Bronchial epithelial cell (primary cell): ENCODE results near the gene PSMD1. TPM values are rescaled to one million over a fixed set of nuclear protein-coding genes. Genes with fewer than 3 reads are reported as not detected.
"Not testable (repeated sequence)": the region's sequence is repeated elsewhere in the genome, so short reads cannot be mapped to it uniquely, and the experiment has no call there.

ENCODE experiments used
- DNase-seq: peaks from one replicate; pipeline ENCODE4 v3.0.0-alpha.2; 2010; ENCODE audit warnings: low read depth
- FAIRE-seq: peaks from 2 replicates; lab custom pipeline; 2011; peaks lifted over from hg19 to GRCh38; lab: Jason Lieb, UNC
- H3K27me3 ChIP-seq: 2 replicates; pipeline ENCODE4 v1.5.1; 2011; ENCODE audit warnings: low read length; ENCODE audit not compliant: control insufficient read depth, insufficient read depth
- H3K36me3 ChIP-seq: 2 replicates; pipeline ENCODE4 v1.5.1; 2011; ENCODE audit warnings: low read length; ENCODE audit not compliant: control insufficient read depth, insufficient read depth
- H3K4me3 ChIP-seq: 2 replicates; pipeline ENCODE4 v1.5.1; 2011; ENCODE audit warnings: mild to moderate bottlenecking, low read depth, low read length, control low read depth
- CTCF ChIP-seq: IDR thresholded peaks from 2 replicates; pipeline ENCODE4 v1.5.1; 2011; ENCODE audit warnings: mild to moderate bottlenecking, moderate library complexity, low read length, control low read depth, inconsistent platforms; ENCODE audit not compliant: insufficient read depth, severe bottlenecking
- total RNA-seq: library from RNA; depleted of rRNA; stranded (reverse); fragments of >200 nt; gene quantifications from 2 replicates; pipeline ENCODE4 v1.2.1, GENCODE V29; 2014

Gene PSMD1
- total RNA-seq, 1 donor from 2014 or later, result 69.5 TPM

- TF ChIP-seq CTCF, result no peak
- DNase-seq (peak; percentile 55), FAIRE-seq (no peak)
- no peaks in the 10 kb centered on the region for H3K27me3 ChIP-seq
- H3K4me3 ChIP-seq, result no peak overlapping the region
- H3K36me3 ChIP-seq, result no peaks in the 10 kb centered on the region
Observed at GRCh38 chr2:231132129-231132528, 75.5 kb downstream of the PSMD1 start.

GRCh38 chr2:231133365-231134099 is 76.9 kb downstream of the PSMD1 start:
- H3K27me3 ChIP-seq, result no peaks in the 10 kb centered on the region
- TF ChIP-seq CTCF, result no peak
- no peak overlapping the region for H3K4me3 ChIP-seq
- FAIRE-seq, result no peak
- no peaks in the 10 kb centered on the region for H3K36me3 ChIP-seq
- peak; percentile 23 for DNase-seq

- H3K4me3 ChIP-seq, result no peak overlapping the region
- no peaks in the 10 kb centered on the region for H3K36me3 ChIP-seq
- no peak for DNase-seq
- TF ChIP-seq CTCF, result no peak
- no peaks in the 10 kb centered on the region for H3K27me3 ChIP-seq
- FAIRE-seq, result no peak
Observed at GRCh38 chr2:231134910-231135655, 78.4 kb downstream of the PSMD1 start.

GRCh38 chr2:231138699-231139098 is 82.0 kb downstream of the PSMD1 start:
- no peak for FAIRE-seq
- H3K36me3 ChIP-seq, result no peaks in the 10 kb centered on the region
- no peak for DNase-seq
- H3K4me3 ChIP-seq, result no peak overlapping the region
- no peaks in the 10 kb centered on the region for H3K27me3 ChIP-seq
- no peak for TF ChIP-seq CTCF

- Histone ChIP-seq H3K4me3 (no peak overlapping the region), H3K27me3 (no peaks in the 10 kb centered on the region), H3K36me3 (no peaks in the 10 kb centered on the region)
- TF ChIP-seq CTCF, result no peak
- DNase-seq, result no peak
- FAIRE-seq, result no peak
Observed at GRCh38 chr2:231139796-231140195, 83.1 kb downstream of the PSMD1 start.

GRCh38 chr2:231140808-231141207 is 84.1 kb downstream of the PSMD1 start:
- not testable (repeated sequence) for DNase-seq, FAIRE-seq, H3K27me3 ChIP-seq, H3K4me3 ChIP-seq, H3K36me3 ChIP-seq
